Tibial nerve (tissue), 4 donors: ENCODE results near the gene PCED1A.

Source experiments
- CTCF ChIP-seq, 5 experiments: fragments of 200-600 bp in 3 of 5; fragments of 450-650 bp in 2 of 5; sonication (generic) in 3 of 5; IDR thresholded peaks; one replicate each; pipeline ENCODE4 v1.5.1; 2016 to 2019; ENCODE audit warnings: antibody characterized with exemption in 5 of 5, mild to moderate bottlenecking in 3 of 5, moderate library complexity in 2 of 5
- EP300 ChIP-seq, 2 donors: sonication (generic); formaldehyde crosslinking; IDR thresholded peaks; one replicate each; pipeline ENCODE4 v1.6.1; 2017; ENCODE audit warnings: antibody characterized with exemption in 2 of 2, mild to moderate bottlenecking in 1 of 2
- POLR2A ChIP-seq, 2 donors: fragments of 450-650 bp; IDR thresholded peaks; one replicate each; pipeline ENCODE4 v1.6.1; 2017; ENCODE audit warnings: antibody characterized with exemption in 2 of 2, mild to moderate bottlenecking in 2 of 2, moderate library complexity in 2 of 2

DNA sequence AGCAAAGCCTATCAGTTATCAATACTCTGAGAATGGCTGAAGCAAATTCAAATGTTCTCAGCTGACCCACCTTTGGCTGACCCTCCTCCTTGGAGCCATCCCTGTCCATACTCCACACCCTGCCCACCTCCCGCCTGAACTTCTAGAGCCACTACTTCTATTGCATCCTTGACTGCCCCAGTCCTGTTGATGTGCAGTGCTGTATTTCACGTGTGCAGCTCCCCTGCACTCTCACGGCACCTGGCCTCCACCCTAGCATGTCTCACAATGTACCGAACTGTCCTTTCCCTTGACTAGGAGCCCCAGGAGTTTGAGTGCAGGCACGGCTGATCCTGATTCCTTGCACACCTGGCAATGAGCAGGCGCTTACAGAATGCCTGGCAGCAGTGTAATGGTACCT, 47.0 kb downstream of the PCED1A start:
- no peak for TF ChIP-seq POLR2A (IDR thresholded peaks at IDR 0.05)
- no peak for TF ChIP-seq CTCF (IDR thresholded peaks at IDR 0.05)
- TF ChIP-seq EP300 (IDR thresholded peaks at IDR 0.05), result no peak
